Measurements from ENCODE around the gene CASKIN2.
A peak's percentile ranks its signal among the peaks of the same experiment; 100 is the strongest.

Gene CASKIN2, protein sequence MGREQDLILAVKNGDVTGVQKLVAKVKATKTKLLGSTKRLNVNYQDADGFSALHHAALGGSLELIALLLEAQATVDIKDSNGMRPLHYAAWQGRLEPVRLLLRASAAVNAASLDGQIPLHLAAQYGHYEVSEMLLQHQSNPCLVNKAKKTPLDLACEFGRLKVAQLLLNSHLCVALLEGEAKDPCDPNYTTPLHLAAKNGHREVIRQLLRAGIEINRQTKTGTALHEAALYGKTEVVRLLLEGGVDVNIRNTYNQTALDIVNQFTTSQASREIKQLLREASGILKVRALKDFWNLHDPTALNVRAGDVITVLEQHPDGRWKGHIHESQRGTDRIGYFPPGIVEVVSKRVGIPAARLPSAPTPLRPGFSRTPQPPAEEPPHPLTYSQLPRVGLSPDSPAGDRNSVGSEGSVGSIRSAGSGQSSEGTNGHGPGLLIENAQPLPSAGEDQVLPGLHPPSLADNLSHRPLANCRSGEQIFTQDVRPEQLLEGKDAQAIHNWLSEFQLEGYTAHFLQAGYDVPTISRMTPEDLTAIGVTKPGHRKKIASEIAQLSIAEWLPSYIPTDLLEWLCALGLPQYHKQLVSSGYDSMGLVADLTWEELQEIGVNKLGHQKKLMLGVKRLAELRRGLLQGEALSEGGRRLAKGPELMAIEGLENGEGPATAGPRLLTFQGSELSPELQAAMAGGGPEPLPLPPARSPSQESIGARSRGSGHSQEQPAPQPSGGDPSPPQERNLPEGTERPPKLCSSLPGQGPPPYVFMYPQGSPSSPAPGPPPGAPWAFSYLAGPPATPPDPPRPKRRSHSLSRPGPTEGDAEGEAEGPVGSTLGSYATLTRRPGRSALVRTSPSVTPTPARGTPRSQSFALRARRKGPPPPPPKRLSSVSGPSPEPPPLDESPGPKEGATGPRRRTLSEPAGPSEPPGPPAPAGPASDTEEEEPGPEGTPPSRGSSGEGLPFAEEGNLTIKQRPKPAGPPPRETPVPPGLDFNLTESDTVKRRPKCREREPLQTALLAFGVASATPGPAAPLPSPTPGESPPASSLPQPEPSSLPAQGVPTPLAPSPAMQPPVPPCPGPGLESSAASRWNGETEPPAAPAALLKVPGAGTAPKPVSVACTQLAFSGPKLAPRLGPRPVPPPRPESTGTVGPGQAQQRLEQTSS (N-terminal part only)

DNA sequence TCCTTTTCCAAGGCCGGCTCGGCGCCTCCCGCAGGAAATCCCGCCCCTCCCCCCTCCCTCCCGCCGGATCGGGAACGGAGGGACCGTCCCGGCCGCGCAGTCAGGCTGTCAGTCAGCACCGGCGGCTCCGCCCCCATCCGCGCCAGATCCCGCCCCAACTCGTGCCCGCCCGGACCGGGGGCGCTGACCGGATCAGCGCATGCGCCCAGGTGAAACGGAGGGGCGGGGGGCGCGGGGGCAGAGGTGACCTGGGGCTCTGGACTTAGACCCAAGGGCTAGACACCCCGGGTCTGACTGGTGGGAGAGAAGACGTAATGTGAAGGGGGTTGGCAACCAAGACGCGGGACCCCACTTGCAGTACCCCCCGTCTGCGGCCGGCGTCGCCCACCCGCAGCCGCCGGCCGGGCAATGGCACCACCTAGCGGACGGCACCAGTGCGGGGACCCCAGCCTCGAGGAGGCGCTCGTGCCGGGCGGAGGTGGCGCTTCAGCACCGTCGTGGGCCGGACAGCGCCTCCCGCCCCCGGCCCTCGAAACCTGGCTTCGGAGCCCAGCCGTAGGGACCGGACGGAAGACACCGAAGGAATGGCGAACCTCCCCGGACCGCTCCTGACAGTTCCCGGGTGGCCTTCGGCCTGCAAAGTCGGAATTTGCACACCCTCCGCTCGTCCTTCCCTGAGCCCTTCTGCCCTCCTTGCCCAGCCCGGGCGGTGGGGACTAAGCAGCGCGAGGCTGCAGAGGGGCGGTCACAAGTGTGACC is at the start of gene CASKIN2:
TSS of gene CASKIN2 (minus strand) at position 42 of the 759 bp plus-strand sequence. CDS start 1,733 bp downstream, outside the sequence.
- peak; percentile 60 for DNase-seq (ENCODE audit: low read depth)

DNA sequence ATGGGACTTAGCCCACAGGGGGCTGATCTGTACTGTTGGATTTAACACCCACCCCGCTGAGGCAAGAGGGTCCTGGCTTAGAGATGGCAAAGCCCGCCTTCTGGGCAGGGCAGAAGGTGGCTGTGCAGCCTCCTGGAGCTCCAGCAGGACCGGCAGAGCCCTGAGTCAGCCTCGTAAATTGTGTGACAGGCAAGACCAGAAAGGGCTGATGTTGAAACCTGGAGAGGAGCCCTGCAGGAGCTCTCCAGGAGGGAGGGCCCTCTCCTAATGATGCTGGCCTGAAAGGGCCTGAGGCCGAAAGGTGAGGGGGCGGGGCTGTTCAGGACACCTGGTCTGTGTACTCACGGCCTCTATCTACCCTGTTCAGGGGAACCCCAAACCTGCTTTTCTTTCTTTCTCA is 49.7 kb upstream of the CASKIN2 start:
- DNase-seq (ENCODE audit: low read depth) = no peak

GRCh38 chr17:75564195-75564594 is 48.9 kb upstream of the CASKIN2 start:
- no peak for DNase-seq (ENCODE audit: low read depth)

- no peak for DNase-seq (ENCODE audit: low read depth)
Observed at GRCh38 chr17:75563063-75563758, 47.9 kb upstream of the CASKIN2 start.

DNA sequence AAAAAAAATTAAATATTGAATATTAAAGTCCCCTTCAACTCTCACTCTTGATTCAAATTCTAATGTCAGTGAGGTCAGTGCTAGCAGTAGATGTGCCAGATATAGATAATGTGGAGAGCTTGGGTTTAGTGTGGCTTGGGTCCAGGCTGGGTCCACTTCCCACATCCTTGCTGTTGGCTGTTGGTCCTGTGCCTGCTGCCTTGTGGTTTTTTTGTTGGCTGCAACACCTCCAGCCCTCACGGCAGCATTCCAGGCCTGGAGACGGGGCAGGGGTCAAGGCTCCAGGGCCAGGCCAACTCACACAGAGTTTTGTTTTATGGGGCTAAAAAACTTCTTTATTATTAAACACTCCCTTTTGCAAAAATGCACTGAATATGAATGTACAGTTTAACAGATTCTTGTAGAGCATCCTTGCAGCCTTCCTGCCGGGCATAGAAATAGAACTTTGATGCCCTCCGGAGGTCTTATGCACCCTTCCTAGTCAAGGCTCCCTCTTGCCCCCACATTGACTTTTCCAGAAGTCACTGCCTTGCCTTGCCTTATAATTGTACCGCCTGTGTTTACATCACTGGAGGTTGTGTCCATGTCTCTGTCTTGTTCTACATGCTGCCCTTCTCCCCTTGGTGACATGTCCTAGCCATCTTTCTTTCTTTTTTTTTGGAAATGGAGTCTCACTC is 46.7 kb upstream of the CASKIN2 start:
- DNase-seq (ENCODE audit: low read depth) = no peak

DNA sequence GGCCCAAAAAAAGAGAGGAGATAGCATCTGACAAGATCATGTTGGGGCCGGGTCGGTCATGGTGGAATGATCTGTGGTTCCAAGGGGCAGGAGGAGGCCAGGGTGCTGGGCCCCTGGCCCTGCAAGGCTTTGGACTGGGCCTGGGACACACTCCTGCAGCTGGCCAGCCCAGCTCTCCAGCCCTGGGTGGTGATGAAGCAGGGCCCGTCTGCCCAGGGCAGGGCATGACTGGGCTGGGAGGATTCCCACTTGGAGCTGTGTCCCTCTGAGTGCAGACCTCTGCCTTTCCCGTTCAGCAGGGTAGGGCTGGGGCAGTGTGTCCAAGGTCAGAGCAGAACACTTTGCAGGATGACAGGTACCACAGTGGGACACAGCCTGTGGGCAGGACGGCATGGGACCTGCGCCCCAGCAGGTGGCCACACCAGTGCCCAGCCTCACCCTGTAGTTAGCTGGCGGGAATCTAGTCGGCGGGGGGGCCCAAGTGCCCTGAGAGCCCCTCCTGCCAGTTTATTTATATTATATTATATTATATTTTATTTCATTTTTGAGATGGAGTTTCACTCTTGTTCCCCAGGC is 44.7 kb upstream of the CASKIN2 start:
- DNase-seq (ENCODE audit: low read depth) = no peak

DNA sequence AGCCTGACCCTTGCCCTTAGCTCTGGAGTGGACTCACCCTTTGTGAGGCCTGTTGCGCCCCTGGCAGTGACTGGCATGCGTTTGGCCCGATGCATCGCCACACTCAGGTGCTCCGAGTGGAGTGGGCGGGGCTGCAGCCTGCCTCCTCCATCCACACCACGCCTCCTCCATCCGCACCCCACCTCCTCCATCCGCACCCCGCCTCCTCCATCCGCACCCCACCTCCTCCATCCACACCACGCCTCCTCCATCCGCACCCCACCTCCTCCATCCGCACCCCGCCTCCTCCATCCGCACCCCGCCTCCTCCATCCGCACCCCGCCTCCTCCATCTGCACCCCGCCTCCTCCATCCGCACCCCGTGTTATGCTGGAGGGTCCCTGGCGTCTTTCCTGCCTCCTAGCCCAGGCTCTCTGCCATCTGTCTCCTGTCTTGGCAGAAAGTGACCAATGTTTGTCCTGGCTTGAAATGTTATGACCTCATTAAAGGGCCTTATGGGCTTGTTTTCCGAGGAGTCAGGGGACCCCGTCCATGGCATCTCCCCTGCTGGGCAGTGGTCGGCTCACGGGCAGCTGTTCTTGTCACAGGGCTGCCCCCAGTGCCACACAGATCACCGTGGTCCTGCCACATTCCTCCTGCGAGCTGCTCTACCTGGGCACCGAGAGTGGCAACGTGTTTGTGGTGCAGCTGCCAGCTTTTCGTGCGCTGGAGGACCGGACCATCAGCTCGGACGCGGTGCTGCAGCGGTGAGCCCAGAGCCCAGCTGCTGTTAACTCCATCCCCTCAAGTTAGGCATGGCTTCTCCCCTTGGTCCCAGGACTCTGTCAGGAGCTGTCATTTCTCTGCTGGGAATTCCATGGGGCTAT is 43.6 kb upstream of the CASKIN2 start:
- no peak for DNase-seq (ENCODE audit: low read depth)

DNA sequence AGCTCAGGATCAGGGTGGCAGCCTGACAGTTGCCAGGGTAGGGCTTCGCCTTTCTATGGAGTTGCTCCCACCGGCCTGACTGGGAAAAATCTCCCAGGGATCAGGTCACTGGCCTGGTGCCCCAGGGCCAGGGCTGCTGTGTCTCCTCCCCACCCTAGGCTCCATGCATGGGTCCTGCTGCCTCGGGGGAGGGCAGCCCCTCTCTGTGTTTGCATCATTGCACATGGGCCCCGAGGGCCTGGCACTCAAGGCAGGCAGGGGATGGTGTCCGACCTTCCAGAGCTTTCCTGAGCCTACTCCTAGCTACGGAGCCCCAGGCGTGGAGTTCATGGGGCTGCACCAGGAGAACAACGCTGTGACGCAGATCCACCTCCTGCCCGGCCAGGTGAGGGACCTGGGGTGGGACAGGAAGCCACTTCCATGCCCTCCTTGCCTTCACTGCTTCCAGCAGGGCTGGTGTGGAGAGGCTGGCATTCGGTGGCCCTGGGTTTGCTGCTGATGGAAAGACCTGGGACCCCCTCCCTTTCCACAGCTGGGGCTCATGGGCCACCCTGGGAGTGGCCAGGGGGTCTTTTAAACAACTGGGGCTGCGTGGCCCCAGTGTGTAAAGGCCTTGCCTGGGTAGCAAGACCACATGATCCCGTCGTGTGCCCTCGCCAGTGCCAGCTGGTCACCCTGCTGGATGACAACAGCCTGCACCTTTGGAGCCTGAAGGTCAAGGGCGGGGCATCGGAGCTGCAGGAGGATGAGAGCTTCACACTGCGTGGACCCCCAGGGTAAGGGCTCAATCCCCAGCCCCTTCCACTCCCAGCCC is 42.7 kb upstream of the CASKIN2 start:
- DNase-seq (ENCODE audit: low read depth) = no peak

- DNase-seq (ENCODE audit: low read depth) = no peak
Observed at GRCh38 chr17:75557075-75557851, 41.9 kb upstream of the CASKIN2 start.

DNA sequence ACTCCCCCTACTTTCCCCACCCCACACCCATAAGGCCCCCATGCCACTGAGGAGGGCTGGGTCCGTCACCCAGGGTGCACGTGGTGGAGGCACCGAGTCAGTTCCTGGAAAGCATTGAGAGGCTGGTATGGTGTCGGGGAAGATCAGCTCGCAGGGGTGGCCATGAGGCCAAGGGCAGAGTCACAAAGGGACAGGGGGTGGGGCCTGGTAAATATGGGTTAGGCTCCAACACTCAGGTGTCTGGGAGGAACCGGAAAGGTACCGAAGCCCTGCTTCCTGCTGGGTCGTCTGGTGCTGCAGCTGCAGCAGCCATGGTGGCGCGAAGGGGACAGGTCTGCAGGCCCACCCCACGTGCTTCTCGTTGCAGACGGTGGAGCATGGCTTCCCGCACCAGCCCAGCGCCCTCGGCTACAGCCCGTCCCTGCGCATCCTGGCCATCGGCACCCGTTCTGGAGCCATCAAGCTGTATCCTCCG is 40.4 kb upstream of the CASKIN2 start:
- no peak for DNase-seq (ENCODE audit: low read depth)

- no peak for DNase-seq (ENCODE audit: low read depth)
Observed at GRCh38 chr17:75553295-75554110, 38.2 kb upstream of the CASKIN2 start.

GRCh38 chr17:75552425-75553294 is 37.3 kb upstream of the CASKIN2 start:
- DNase-seq (ENCODE audit: low read depth) = no peak

DNA sequence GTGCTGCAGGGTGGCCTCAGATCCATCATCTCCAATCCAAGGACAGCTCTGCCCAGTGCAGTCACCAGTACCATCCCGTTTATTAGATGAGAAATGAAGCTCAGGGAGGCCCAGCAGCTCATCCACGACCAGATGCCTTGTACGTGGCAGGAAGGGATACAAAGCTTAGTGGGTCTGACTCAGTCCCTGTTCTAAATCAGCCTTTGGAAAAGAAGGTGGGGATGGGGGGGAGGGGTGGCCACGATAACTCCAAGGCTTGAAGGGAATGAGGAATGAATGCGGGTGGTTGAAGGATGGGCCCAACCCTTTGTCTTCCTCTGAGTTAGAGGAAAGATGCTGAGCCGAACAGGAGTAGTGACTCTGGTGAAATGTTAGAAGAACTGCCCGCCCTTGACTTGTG is 35.9 kb upstream of the CASKIN2 start:
- no peak for DNase-seq (ENCODE audit: low read depth)

GRCh38 chr17:75550139-75550465 is 34.8 kb upstream of the CASKIN2 start:
- no peak for DNase-seq (ENCODE audit: low read depth)
